UCSD-AML1 (cell line): ENCODE results near the gene CCSAP.

Experiments
- DNase-seq: peaks from one replicate; lab custom pipeline; 2025; ENCODE audit not compliant: unreplicated experiment; lab: John Stamatoyannopoulos, UW

Gene CCSAP

DNA sequence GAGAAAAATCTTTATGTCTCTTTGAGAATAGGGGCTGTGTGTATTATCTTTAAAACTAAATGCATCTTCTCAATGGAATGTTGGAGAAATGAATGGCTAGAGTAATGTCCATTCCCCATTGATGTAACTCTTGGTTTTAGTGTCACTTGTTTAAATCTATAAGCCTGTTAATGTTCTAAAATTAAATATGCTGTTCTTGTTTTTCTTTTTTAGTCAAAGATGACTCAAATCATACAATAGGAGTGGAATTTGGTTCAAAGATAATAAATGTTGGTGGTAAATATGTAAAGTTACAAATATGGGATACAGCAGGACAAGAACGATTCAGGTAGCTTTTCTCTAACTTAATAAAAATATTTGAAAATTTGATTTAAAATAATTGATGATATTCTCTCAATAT is 54.3 kb downstream of the CCSAP start:
- no peak for DNase-seq

DNA sequence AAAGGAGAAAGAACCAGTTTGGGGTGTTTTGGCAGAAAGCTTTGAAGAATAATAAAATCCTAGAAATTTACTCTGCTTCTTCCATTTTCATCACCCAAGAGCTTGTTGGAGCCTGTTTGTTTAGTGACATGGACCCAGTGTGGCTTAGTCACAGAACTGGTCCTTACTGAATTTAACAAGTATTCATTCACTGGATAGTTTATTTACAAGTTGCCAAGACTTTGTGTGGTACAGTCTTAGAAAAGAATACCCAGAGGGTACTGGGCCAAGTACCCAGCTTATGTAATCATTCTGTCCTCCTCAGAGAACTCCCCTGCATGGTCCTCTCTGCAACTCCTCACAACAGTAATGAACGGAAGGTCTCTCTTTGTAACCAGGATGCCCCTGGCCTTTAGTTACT is 55.6 kb downstream of the CCSAP start:
- no peak for DNase-seq

DNA sequence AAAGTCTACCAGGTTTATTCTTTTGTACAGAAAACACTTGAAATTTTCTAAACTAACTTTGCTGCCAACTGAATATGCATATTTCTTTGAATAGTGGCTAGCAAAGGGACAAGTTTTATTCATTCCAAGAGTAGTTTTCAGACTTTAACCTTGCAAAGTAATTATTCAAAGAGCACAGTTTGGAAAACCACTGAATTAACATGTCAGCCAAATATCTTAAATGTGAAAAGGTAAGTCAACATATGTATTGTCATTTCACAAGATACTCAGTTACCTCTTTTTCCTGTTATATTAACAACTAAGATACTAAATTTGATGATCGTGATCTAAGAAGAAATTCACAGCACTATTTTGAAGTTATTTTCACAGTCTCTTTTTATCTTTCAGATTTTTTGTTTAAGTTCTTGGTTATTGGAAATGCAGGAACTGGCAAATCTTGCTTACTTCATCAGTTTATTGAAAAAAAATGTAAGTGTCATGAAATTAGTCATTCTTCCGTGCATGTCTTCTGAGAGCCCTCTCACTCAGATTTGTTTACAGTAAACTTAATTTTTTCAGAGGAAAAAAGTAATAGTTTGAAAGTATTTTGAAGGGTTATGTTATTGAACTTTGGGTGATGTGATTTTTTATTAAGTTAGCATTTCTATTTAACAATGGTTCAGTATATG is 56.6 kb downstream of the CCSAP start:
- no peak for DNase-seq

DNA sequence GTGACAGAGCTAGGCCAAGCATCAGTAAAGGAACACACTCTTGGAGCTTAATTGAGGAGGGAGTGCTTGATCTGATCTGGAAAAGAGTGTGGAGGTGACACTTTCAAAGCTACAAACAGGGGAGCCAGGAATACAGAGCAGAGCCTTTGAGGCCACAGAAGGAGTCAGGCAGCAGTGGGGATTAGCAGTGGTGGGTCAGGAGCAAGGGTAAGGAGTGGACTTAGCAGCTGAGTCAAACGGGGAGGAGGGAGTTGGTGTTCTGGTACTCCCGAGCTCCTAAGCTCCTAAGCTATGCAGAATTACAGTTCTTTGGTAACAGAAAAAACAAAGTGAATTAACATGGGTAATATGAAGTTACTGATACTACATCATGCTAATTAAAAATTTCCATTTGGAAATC is 57.4 kb downstream of the CCSAP start:
- DNase-seq = no peak

DNA sequence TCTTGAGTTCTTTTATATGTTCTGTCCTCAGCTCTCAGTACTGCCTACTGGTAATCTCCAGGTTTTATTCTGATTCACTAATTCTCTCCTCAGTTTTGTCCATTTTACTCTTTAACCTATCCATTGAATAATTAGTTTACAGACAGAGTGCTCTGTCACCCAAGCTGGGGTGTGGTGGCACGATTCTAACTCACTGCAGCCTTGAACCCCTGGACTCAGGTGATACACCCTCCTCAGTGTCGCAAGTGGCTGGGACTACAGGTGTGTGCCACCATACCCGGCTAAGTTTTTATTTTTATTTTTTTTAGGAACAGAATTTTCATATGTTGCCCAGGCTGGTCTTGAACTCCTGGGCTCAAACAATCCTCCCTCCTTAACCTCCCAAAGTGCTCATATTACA is 58.0 kb downstream of the CCSAP start:
- DNase-seq = no peak

DNA sequence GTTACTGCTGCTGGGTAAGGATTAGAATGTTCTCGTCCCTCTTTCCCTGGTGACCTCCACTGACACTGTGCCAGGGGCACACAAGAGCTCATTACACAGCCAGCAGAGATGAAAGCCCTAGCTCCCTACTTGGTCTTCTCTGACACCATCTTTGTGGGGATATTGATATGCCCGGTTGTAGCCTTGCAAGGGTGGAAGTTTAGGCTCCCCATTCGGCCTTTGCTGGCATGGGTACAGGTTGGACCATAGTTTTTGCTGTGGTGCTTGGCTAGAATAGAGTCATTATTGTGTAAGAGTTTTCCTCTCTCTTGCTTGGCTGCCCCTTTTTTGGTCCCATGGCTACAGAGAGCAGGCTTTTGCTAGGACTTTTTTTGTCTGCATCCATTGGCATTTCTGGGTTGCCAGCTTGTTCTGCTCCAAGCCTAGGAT is 59.6 kb downstream of the CCSAP start:
- DNase-seq = no peak

DNA sequence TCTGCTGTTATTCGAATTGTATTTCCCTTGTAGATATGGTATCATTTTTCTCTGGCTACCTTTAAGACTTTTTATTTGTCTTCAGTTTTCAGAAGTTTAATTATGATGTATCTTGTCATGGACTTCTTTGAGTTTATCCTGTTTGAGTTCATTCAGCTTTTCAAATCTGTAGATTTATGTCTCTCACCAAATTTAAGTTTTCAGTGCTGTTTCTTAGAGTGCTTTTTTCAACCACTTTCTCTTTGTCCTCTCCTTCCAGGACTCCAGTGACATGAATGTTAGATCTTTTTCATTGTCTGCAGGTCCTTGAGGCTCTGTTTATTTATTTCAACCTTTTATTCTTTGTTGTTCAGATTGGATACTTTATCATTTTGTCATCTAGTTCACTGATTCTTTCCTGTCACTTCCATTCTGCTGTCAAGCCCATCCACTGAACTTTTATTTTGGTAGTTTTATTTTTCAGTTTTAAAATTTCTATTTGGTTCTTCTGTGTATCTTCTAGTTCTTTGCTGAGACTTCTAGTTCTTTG is 60.5 kb downstream of the CCSAP start:
- DNase-seq = no peak

DNA sequence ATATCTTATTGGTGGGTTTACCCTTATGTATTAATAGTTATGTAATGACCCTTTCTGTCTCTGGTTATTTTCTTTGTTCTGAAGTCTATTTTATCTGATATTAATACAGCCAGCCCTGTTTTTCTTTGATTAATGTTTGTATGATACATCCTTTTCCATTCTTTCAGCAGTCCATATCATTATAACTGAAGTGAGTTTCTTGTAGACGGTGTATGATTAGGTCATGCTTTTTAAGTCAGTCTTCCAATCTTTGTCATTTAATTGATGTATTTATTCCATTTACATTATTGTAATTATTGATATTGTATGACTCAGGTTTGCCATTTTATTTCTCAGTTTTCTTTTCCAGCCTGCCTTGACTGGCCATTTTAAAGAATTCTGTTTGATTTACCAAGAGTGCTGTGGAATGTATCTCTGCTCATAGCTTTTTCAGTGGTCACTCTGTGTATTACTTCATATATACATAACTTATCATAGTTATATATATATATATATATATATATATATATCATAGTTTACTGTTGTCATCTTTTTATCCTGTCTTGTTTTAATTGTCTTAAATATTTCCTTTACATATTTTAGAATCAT is 61.4 kb downstream of the CCSAP start:
- DNase-seq = no peak

DNA sequence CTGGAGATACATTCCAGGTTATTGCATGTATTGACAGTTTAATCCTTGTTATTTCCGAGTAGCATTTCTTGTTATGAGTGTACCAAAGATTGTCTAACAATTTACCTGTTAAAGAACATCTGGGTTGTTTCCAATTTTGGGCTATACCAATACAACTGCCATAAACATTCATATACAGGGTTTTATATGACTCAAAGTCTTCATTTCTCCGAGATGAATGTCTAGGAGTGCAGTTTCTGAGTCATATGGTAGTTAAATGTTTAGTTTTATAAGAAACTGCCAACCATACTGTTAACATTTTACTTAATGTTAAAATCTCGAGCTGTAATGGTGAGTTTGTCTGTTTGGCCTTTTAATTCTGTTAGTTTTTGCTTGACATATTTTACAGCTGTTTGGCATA is 61.9 kb downstream of the CCSAP start:
- DNase-seq = no peak

DNA sequence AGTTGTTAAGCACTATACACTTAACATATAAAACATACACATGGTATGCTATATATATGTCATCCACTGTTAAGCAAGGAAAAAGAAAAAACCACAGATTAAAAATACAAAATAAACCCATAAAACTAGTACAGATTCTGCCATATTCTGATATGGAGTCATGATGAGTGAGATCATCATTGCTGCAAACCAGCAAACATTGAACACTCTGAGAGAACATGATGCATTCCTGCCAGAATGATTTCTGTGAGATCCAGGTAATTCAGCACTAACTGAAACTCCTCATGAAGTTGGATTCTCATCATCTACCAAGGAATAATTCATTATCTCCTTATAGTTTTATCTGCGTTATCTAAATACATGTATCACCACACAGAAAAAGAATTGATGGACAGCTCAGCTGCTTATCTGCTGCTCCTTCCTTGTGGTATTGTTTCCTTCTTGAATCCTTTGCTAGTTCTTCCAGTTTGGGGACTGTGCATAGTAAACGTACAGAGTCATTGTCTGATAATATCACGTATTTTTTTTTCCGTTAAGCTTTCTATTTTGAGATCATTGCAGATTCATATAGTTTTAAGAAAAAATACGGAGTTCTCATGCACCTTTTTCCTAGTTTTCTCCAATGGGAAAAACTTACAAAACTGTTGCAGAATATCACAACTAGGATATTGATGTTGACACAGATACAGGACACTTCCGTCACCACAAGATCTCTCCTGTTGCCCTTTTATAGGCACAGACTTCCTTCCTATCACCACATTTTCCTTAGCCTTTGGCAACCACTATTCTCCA is 62.6 kb downstream of the CCSAP start:
- DNase-seq = no peak

DNA sequence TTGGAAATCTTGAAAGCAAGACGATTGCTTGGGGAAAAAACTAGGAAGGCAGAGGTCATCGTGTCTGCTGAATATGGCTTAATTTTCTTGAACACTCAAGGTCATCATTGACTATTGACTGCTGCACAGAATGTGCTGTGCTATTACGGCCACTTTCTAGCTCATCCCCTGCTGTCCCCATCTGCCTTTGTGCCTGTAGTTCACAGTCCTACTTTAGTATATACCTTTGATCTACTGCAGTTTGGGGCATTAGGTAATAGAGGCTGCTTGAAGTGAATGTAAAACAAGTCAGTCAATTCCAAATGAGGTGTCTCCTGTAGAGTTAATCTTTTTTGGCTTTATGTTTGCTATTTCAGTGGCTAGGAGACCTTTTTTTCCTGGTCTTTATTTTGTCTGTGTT is 63.6 kb downstream of the CCSAP start:
- no peak for DNase-seq

DNA sequence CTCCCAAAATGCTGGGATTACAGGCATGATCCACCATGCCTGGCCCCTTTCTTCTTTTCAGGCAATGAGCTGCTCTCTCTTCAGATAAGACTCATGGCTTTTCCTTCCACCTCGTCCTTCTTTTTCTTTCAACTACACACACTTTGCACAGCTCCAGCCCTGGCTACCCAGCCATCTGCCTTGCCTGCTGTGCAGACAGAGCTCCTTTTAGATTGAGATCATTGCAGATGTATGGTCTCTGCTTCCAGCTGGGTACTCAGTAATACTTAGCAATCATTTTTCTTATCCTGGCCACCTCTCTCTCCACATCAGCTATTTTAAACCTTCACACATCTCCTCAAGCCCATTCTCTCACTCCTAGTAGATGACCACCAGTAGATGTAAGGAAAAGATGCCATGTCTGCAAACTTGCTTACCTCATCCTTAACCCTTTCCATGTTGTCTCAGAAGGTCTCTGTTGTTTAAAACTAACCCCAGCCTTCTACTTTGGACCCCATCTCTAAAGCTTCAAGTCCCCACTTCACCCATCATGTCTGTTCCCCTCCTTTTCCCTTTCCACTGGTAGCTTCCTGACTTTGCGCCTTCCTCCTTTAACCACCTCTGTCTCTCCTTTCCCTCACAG is 64.6 kb downstream of the CCSAP start:
- no peak for DNase-seq

DNA sequence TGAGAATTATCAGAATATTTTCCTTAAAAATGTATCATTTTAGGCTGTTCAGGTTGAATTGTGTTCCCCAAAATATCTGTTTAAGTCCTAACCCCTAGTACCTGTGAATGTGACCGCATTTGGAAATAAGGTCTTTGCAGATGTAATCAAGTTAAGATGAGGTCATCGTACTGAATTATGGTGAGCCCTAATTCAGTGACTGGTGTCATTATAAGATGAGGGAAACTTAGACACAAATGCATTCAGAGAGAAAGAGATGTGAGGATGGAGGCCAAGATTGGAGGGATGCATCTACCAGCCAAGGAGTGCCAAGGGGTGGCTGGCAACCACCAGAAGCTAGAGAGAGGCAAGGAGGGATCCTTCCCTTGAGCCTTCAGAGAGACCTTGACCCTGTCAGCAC is 67.8 kb downstream of the CCSAP start:
- DNase-seq = no peak

DNA sequence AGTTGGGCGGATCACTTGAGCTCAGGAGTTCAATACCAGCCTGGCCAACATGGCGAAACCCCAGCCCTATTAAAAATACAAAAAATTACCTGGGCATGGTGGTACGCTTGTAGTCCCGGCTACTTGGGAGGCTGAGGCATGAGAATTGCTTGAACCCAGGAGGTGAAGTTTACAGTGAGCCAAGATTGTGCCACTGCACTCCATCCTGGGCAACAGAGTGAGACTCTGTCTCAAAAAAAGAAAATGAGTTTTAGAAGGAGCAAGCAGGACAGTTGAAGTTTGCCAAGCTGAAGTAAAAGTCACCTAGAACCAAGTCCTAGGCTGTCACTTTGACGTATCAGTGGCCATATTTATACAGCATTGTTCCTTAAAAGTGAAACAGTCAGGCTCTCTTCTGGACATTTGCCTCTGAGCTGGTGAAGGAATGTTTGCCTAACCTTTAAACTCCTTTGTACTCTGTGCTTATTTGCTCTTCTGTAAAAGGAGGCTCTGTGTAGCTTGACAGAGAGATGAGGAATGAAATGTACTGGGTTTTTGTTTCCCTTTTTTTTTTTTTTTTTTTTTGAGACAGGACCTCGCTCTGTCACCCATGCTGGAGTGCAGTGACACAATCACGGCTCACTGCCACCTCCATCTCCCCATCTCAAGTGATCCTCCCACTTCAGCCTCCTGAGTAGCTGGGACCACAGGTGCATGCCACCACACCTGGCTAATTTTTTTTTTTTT is 69.2 kb downstream of the CCSAP start:
- DNase-seq = no peak

DNA sequence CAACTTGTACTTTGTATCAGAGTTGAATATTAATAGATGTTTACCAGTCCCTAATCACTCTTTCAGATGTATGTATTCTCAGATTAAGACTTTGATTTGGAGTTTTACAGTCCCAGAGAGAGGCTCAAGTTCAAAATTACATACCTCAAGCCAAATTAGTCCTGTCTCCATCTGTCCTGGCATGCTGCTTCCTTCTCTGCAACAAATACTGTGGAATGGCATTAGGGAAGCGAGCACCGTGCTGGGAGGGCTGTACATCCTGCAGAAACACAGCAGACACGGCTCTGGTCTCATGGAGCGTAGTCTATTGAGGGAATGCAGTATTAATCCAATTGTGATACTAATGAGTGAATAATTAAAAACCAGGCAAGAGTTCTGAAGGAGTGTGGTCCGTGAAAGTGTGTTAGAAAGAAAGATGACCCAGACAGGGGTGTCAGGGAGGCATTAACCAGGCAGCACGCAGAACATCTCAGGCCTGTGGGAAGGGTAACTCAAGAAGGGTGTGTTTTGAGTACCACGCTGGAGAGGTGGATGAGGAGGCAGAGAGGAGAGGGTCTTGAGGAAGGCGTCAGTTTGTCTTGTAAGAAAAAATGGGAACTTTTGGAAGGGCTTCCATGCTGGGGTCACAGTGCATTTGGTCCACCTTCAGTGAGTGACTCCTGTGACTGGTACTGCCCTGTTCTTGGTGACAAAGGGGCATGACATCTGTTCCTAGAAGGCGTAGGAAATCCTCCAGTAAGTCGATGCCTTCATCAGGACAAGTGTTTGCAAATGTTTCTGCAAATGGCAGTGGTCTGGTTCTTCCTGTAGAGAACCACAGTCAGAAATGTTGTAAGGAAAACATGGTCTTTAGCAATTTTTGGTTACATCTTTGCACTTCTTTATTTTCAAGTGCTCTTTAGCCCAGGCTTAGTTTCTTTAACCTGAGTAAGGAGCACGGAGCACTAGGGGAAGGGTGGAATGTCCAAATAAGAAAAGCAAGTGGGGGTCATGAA is 70.4 kb downstream of the CCSAP start:
- DNase-seq = no peak

DNA sequence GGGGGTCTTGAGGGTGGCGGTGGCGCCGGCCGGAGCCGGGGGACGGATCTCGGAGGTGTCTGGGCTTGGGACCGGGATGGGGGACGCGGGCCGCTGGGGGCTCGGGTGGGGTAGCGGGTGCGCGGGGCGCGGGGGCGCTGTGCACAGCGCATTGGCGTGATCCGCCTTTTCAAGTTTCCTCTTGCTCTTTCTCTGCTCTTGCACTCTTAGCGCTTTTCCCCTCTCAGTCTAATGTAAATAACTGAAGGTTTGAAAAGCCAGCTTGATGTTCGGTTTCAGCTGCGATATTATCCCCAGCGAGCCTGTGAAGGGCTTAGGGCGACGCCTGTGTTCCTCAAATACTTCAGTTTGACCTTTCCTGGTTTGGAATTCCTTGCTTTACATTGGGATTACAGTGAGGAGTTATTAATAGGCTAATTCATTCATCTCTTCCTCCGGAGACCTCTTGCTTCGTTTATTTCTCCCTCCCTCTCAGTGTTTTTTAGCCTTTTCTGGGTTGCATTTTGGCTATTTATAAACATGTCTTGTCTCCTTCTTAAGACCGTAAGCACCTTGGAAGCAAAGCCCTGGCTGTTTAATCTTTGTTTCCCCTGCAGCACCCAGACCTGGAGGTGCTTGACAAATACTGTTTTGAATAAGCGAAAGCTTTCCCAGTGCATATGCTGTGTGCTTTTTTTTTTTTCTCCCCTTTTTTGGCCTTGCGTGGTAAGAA is 71.2 kb downstream of the CCSAP start:
- DNase-seq = peak; percentile 66
